HG03520 (cell line): ENCODE results near the gene SOBP.

Experiments
- ATAC-seq: cut with Tn5 transposase; IDR thresholded peaks from one replicate; pipeline ENCODE4 v1.9.1; 2021; ENCODE audit warnings: mild to moderate bottlenecking, moderate library complexity; ENCODE audit not compliant: unreplicated experiment

SOBP gene

DNA sequence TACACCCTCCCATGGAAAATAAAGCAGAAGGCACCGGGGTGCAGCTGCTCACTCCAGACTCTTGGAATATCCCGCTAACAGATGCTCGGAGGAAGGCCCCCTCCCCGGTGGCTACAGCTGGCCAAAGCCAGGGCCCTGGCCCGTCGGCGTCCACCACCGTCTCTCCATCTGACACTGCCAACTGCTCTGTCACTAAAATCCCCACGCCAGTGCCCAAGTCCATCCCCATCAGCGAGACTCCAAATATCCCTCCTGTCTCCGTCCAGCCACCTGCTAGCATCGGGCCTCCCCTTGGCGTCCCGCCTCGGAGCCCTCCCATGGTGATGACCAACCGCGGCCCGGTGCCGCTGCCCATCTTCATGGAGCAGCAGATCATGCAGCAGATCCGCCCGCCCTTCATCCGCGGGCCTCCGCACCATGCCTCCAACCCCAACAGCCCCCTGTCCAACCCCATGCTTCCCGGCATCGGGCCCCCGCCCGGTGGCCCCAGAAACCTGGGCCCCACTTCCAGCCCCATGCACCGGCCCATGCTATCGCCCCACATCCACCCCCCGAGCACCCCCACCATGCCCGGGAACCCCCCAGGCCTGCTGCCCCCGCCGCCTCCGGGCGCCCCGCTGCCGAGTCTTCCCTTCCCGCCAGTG, 143.9 kb downstream of the SOBP start:
- ATAC-seq: no peak

DNA sequence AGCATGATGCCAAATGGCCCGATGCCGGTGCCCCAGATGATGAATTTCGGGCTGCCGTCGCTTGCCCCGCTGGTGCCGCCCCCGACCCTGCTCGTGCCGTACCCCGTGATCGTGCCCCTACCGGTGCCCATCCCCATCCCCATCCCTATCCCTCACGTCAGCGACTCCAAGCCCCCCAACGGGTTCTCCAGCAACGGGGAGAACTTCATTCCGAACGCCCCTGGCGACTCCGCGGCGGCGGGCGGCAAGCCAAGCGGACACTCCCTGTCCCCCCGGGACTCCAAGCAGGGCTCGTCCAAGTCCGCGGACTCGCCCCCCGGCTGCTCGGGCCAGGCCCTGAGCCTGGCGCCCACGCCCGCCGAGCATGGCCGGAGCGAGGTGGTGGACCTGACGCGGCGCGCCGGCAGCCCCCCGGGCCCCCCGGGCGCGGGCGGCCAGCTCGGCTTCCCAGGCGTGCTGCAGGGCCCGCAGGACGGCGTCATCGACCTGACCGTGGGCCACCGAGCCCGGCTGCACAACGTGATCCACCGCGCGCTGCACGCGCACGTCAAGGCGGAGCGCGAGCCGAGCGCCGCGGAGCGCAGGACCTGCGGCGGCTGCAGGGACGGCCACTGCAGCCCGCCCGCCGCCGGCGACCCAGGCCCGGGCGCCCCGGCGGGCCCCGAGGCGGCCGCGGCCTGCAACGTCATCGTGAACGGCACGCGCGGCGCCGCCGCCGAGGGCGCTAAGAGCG, 144.6 kb downstream of the SOBP start:
- no peak for ATAC-seq

DNA sequence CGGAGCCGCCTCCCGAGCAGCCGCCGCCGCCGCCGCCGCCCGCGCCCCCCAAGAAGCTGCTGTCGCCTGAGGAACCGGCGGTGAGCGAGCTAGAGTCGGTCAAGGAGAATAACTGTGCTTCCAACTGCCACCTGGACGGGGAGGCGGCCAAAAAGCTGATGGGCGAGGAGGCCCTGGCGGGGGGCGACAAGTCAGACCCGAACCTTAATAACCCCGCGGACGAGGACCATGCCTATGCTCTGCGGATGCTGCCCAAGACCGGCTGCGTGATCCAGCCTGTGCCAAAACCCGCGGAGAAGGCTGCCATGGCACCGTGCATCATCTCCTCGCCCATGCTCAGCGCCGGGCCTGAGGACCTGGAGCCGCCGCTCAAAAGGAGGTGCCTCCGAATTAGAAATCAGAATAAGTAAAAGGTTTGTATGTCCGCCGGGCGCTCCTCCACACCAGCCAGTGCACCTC, 145.2 kb downstream of the SOBP start:
- no peak for ATAC-seq

DNA sequence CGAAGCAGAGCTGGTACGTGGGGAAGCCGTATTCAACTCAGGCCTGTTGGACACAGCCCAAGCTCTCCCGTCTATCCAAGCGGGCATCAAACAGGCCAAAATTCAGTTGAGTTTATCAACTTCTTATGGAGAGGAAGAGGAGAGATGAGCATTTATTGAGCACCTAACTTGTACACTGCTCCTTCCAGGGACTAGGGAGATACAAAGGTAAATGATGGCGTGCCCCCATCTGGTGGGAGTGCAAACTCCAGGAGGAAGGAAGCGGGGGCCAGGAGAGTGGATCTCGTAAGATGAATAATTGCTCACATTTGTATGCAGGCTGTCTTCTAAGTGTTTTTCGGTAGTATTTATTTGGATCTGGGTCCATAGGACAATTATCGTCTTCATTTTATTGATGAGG, 146.6 kb downstream of the SOBP start:
- ATAC-seq: no peak

DNA sequence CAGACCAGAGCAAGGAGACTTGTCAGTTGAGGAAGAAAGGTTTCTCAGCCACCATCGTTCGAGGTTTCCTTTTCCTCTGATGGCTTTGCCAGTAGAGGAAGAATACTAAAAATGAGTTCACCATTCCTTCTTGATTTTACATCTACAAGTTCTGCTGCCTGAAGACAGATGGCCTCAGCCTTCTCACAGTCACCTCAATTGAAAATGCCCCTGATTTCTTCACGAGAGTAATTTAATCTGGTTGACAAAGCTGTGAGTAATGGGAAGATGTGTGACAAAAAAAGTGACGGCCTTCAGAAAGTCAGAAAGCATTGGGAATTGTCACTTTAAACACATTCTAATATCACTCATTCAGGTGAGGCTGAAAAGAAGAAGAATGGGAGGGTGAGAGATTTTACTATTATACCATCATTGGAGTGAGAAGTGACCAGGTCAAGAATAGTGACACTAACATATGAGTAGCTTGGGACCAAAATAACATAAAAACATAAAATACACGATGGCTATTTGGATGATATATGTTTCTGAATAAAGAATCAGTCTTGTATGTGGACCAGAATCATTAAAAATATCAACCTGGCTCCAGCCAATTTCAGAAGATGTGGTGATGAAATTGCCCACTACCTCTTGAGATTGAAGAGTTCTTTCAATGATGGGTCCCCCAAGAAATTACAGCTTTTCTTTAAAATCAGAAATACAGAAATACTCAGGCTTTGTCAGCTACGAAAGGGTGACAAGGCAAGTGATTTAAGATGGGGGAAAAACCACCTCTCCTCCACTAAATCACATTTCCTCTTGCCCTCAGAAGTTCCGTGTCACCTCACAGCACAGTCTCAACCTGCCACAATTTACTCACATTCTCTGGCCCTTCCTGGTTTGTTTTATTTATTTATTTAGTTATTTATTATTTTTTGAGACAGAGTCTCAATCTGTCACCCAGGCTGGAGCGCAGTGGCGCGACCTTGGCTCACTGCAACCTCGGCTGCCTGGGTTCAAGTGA, 147.7 kb downstream of the SOBP start:
- ATAC-seq: no peak

DNA sequence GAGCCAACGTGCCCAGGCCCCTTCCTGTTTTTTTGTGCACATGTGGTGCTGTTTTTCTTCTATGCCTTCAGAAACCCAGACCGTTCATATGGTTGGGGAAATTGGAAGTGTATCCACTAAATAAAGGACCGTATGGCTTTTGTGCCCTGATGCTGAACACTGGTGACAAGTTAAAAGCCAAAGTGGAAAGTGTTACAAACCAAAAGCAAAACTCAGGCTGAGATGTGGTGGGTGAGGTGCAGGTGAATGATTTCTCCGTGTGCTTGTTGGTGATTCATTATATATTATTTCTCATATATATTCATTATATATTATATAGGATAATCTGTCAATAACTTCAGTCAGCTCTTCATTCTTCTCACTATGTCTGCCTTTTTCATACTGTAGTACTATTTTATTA, 148.6 kb downstream of the SOBP start:
- ATAC-seq: no peak

DNA sequence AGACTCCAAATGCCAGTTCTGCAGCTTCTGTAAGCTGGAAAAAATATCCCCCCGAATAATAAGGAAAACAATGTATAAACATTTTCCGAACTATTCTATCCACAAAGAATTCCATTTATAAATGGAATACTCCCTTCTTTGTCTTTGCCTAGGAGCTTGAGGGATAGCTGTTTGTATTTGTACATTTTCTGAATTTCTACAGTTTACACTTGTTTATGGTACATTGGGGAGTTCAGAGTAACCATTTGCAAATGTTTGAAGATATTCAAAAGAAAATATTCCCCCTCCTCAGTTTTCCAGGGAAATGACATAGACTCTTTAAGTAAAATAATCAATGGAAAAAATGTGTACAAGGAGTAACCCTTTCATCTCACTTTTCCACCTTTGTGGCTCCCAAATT, 149.6 kb downstream of the SOBP start:
- ATAC-seq: no peak

DNA sequence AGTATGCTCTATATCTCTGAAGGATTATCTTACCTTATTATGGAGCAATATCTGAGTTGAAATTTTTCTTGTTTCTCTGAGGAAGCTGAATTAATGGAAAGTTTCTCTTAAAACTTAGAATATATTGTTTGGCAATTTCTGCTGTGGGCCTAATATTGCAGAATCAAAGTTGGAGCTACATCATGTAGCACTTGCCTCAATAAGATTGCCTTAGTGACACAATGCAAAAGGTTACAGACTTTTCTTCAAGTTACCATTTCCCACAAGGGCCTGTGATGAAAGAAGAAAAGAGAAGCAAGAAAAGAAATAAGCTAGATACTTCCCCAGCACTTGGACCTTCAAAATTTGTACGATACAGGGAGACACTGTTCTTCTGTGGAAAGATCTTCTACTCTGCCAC, 151.2 kb downstream of the SOBP start:
- ATAC-seq: no peak

DNA sequence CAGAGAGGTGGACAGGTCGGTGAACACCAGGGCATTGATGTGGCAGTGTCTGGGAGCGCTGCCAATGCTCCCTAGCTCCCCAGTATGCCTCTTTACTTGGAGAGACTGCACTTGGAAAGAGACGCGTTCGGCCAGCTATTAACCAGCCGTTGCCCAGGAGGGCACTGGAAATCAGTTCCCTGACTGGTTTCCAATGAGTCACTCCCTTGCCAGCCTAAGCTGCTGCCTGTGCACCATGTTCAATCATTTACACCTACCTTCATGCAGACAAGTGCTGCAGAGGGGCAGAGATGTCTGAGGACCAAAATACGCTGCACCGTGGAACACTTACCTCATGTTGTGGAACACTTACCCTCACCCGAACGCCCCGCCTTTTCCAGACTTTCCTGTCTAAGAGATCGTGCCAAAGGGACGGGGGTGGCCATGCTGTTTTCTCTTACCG, 151.6 kb downstream of the SOBP start:
- ATAC-seq: no peak

DNA sequence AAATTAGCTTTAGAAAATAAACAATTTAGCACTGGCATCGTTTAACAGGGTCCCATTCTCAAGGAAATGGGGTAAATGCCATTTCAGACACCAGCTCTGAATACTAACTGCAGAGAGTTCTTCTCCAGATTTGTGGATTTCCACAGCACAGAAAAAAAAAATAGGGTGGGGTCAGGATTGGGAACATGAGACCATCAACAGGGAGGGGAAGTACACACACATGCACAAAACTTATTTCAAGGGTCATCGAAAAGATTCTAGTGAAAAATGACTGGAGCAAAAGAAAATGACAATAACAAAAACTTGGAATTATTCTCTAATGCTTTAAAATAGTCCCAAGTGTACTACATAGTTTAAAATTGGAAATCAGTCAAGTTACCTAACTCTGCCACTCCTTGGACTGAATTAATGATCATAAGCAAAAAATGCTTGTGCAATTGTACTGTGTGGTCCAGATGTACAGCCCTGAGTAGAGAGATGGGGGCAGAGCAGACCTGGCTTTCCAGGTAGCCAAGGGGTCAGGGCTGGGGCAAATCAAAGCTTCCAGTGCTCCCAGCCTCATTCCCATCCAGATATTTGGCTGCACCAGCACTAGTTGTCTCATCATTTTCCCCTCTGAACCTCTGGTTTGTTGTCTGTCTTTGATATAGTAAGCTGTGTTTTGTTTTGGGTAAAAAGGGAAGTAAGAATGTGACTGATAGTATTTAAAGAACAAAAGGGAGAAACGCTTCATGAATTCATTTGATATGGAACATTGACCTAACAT, 152.4 kb downstream of the SOBP start:
- no peak for ATAC-seq

DNA sequence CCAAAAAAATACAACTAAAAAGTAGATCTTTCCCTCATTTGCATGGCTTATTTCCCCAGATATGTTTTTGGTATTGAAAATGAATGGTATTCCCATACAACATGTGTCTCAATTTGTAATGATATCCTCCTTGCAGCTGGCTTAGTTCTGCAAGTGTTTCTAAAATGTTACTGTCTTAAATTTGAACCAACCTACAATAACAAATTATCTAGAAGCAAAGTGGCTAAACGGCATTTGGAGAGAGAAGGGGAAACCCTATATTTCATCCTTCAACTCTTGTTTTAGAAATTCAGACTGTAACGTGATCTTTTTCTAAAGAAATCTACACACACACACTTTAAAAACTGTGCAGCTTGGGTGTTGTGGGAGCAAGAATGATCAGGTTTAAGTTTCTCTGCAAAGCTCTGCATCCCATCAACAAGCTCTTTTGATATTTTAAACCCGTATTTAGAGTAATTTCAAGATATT, 153.0 kb downstream of the SOBP start:
- no peak for ATAC-seq

DNA sequence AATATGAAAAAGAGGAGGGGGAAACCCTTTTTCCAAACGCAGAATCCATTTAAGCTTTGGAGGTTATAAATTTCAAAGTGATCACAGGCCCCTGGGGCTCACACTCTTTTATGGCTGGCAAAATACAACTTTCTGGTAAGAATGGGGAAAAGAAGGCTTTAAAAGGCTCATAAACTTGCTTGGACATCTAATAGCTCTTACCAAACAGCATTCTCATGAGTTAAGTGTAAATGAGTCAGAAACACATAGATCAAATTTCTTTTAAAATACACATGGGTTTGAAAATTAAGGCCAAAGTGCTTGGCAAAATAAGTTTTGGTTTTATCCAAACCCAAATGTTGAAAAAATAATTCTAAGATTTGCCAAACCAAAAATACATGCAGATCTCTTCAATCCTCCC, 154.6 kb downstream of the SOBP start:
- no peak for ATAC-seq

DNA sequence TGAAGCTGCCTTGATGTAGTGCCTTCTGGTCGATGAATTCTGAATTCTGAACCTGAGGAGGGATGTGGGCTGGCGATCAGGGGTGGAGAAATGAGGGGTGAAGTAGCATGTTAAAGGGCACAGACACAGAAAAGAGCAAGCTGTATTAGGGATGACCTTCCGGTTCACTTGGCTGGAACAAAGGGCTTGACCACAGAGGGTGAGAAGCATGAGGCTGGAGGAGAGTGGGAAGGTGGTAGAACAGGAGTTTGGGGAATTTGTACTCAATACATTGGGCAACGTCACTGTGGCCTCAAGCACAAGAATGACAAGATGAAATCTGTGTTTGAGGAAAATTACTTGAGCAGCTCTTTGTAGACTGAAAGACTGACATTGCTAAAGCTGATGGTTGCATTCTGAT, 155.8 kb downstream of the SOBP start:
- no peak for ATAC-seq

DNA sequence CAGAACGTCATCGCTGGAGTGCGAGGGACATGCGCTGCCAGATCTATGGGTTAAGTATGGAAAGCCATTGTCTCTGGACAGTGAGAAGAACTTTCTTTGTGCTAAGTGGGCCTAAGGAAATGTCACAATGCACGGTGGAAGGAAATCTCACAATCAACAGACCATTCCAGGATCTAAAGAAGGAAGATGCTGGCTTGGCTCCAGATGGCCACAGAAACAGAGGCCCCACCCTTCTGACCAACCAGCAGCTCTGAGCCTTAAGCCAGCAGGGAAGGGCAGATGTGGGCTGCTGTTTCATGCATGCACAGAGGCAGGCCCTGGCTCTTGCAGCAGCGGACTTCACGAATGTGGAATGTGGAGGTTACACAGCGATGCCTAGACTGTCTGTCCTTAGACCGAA, 156.3 kb downstream of the SOBP start:
- ATAC-seq: no peak

DNA sequence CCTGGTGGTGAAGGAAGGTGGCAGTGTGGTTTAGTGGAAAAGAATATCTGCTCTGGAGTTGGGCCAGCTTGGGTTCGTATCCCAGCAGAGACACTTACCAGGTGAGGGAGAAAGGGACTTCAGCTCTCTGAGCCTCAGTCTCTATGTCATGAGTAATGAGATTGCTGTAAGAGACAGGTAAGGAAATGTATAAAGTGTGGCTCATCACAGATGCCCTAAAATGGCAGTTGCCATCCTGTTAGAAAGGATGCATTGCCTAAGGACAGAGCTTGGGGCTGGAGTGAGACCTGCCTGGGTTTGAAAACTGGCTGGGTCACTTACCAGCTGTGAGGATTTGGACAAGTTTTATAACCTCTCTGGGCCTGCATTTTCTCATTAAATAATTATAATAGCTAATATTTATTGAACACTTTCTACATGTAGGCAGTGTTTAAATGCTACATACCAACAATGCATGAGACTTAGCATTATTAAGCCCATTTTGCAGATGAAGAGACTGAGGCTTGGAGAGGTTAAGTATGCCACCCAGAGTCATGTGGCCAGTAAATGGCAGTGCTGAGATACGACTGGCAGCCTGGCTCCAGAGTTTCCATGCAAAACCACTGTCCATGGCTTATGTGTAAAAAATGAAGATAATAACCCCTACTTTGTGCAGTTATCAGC, 157.0 kb downstream of the SOBP start:
- ATAC-seq: no peak

DNA sequence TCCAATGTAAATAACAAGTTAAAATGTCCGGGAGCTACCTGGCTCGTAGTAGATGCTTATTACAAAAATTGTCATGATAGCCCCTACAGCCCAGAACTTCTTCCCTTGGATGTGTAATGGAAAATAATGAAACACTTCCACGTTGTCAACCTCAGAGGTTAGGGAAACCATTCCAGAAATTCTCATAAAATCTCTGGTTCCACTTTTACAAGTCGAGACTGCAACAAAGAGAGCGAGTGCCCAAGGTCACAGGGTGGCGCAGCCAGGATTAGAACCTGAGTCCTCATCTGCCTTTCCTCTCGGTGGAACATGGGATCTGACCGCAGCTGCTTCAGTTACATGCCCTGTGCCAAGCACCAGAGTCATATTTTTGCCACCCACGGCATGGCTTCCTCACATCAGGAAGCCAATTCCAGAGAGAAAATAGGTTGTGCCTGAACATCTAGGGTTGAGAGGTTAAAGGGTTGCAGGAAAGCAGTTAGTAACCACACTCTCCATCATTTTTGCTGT, 157.6 kb downstream of the SOBP start:
- no peak for ATAC-seq

DNA sequence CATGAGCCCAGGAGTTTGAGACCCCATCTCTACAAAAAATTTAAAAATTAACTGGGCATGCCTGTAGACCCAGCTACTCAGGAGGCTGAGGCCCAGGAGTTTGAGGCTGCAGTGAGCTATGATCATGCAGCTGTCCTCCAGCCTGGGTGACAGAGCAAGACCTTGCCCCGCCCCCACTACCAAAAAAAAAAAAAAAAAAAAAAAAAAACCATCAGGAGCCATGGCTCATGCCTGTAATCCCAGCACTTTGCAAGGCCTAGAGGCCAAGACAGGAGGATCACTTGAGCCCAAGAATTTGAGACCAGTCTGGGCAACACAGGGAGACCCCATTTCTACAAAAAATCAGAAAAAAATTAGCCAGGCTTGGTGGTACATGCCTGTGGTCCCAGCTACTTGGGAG, 159.1 kb downstream of the SOBP start:
- no peak for ATAC-seq

DNA sequence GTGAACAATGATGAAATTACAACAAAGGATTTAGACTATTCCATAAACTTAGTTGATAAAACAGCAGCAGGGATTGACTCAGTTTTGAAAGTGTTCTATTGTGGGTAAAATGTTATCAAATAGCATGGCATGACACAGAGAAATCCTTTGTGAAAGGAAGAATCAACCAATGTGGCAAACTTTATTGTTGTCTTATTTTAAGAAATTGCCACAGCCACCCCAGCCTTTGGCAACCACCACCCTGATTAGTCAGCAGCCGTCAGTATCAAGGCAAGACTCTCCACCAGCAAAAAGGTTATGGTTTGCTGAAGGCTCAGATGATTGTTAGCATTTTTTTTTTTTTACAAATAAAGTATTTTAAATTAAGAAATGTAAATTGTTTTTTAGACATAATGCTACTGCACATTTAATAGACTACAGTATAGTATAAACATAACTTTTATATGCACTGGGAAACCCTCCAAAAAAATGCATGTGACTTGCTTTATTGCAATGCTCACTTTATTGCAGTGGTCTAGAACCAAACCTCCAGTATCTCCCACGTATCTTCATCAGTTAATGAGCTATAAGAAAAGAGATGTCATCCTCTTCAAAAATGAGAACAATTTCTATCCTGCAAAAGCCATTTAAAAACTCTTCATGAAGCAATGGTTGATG, 162.7 kb downstream of the SOBP start:
- no peak for ATAC-seq

DNA sequence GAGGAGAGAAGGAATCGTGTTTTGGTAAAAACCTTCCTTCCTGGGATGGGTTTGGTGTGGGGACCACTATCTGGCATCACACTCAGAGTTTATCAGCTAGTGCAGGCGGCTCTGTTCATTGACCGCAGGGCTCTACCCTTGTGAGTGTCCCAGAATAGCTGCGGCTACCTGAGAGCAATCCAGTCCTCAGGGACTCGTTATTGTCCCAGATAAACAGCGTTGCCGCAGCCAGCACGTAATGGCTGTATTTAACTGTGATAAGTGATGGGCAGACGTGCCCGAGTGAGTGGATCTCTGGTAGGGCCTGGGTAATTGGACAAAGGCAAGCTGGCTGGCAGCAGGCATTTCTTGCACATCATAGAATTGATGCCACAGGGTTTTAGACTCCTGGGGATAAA, 163.3 kb downstream of the SOBP start:
- ATAC-seq: no peak
